DND-41 (cell line): ENCODE measurements around the gene CRBN.

Experiments used
- ATAC-seq: fragments of 200-7000 bp; cut with Tn5 transposase; 3 replicates; pipeline ENCODE4 v1.9.1; 2021; ENCODE audit warnings: low read depth; ENCODE audit not compliant: insufficient read depth
- DNase-seq: peaks from one replicate; pipeline ENCODE4 v3.0.0-alpha.2; 2020
- H2AFZ ChIP-seq: 2 replicates; pipeline ENCODE4 v1.6.0; 2012; ENCODE audit warnings: low read depth, low read length
- H3K27ac ChIP-seq: 2 replicates; pipeline ENCODE4 v1.5.1; 2012; ENCODE audit warnings: low read length, inconsistent platforms
- H3K27me3 ChIP-seq: fragments of 200-600 bp; sonication (generic); 2 replicates; pipeline ENCODE4 v1.6.0; 2012; ENCODE audit warnings: low read length, mild to moderate bottlenecking, inconsistent platforms; ENCODE audit not compliant: insufficient read depth, poor library complexity
- H3K36me3 ChIP-seq: 2 replicates; pipeline ENCODE4 v1.5.1; 2012; ENCODE audit warnings: low read length, inconsistent platforms; ENCODE audit not compliant: insufficient read depth
- H3K4me1 ChIP-seq: 2 replicates; pipeline ENCODE4 v1.5.1; 2012; ENCODE audit warnings: mild to moderate bottlenecking, low read length; ENCODE audit not compliant: insufficient read depth
- H3K4me2 ChIP-seq: 2 replicates; pipeline ENCODE4 v1.6.0; 2012; ENCODE audit warnings: mild to moderate bottlenecking, moderate library complexity, low read length, inconsistent platforms; ENCODE audit not compliant: insufficient read depth
- H3K4me3 ChIP-seq, 2 experiments: fragments of 200-600 bp in 1 of 2; shearing (Covaris generic) in 1 of 2; 2 replicates each; pipeline ENCODE4 v1.5.1; 2012 to 2016; ENCODE audit warnings: inconsistent platforms in 2 of 2, low read length in 2 of 2, mild to moderate bottlenecking in 2 of 2, low read depth in 1 of 2, moderate library complexity in 1 of 2
- H3K79me2 ChIP-seq: 2 replicates; pipeline ENCODE4 v1.6.0; 2012; ENCODE audit warnings: low read length, inconsistent platforms; ENCODE audit not compliant: insufficient read depth
- H3K9ac ChIP-seq: 2 replicates; pipeline ENCODE4 v1.6.0; 2012; ENCODE audit warnings: low read depth, mild to moderate bottlenecking, inconsistent platforms, low read length, moderate library complexity
- H3K9me3 ChIP-seq: 2 replicates; pipeline ENCODE4 v1.5.1; 2012; ENCODE audit warnings: low read length, moderate library complexity, mild to moderate bottlenecking, inconsistent platforms; ENCODE audit not compliant: insufficient read depth, severe bottlenecking
- H4K20me1 ChIP-seq: 2 replicates; pipeline ENCODE4 v1.6.0; 2012; ENCODE audit warnings: low read length; ENCODE audit not compliant: insufficient read depth
- EZH2 ChIP-seq: IDR thresholded peaks from 3 replicates; pipeline ENCODE4 v1.6.1; 2012; ENCODE audit warnings: borderline replicate concordance, low read depth, mild to moderate bottlenecking, moderate library complexity, low read length, inconsistent platforms; ENCODE audit not compliant: severe bottlenecking
- TF ChIP-seq, protein P1 (sequence below): IDR thresholded peaks from 2 replicates; pipeline ENCODE4 v1.5.1; 2012; ENCODE audit warnings: borderline replicate concordance, low read length, moderate library complexity, mild to moderate bottlenecking; ENCODE audit not compliant: poor library complexity, severe bottlenecking; ENCODE audit errors: extremely low read depth

The CRBN gene

GRCh38 chr3:3101660-3102458 lies 77.6 kb downstream of the CRBN start:
- H3K9ac ChIP-seq = no peak overlapping the region
- no peaks in the 10 kb centered on the region for H3K9me3 ChIP-seq
- no peak overlapping the region for H3K27ac ChIP-seq
- DNase-seq (no peak), ATAC-seq (no peak)
- no peaks in the 10 kb centered on the region for H4K20me1 ChIP-seq
- no peak for TF ChIP-seq EZH2
- TF ChIP-seq, protein P1, sequence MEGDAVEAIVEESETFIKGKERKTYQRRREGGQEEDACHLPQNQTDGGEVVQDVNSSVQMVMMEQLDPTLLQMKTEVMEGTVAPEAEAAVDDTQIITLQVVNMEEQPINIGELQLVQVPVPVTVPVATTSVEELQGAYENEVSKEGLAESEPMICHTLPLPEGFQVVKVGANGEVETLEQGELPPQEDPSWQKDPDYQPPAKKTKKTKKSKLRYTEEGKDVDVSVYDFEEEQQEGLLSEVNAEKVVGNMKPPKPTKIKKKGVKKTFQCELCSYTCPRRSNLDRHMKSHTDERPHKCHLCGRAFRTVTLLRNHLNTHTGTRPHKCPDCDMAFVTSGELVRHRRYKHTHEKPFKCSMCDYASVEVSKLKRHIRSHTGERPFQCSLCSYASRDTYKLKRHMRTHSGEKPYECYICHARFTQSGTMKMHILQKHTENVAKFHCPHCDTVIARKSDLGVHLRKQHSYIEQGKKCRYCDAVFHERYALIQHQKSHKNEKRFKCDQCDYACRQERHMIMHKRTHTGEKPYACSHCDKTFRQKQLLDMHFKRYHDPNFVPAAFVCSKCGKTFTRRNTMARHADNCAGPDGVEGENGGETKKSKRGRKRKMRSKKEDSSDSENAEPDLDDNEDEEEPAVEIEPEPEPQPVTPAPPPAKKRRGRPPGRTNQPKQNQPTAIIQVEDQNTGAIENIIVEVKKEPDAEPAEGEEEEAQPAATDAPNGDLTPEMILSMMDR = no peak
- H3K4me3 ChIP-seq = no peak overlapping the region
- no peak overlapping the region for H2AFZ ChIP-seq
- H3K4me2 ChIP-seq = no peak overlapping the region
- no peaks in the 10 kb centered on the region for H3K4me1 ChIP-seq
- no peaks in the 10 kb centered on the region for H3K36me3 ChIP-seq
- H3K79me2 ChIP-seq = no peaks in the 10 kb centered on the region
- no peaks in the 10 kb centered on the region for H3K27me3 ChIP-seq
